LNCAP (cell line): Measurements from ENCODE around the gene CAVIN1.

Experiments
- TF ChIP-seq, protein P1 (sequence below): fragments of 450-650 bp; IDR thresholded peaks from 2 replicates; pipeline ENCODE4 v1.5.1; 2017; ENCODE audit warnings: mild to moderate bottlenecking

CAVIN1 gene, protein sequence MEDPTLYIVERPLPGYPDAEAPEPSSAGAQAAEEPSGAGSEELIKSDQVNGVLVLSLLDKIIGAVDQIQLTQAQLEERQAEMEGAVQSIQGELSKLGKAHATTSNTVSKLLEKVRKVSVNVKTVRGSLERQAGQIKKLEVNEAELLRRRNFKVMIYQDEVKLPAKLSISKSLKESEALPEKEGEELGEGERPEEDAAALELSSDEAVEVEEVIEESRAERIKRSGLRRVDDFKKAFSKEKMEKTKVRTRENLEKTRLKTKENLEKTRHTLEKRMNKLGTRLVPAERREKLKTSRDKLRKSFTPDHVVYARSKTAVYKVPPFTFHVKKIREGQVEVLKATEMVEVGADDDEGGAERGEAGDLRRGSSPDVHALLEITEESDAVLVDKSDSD

DNA sequence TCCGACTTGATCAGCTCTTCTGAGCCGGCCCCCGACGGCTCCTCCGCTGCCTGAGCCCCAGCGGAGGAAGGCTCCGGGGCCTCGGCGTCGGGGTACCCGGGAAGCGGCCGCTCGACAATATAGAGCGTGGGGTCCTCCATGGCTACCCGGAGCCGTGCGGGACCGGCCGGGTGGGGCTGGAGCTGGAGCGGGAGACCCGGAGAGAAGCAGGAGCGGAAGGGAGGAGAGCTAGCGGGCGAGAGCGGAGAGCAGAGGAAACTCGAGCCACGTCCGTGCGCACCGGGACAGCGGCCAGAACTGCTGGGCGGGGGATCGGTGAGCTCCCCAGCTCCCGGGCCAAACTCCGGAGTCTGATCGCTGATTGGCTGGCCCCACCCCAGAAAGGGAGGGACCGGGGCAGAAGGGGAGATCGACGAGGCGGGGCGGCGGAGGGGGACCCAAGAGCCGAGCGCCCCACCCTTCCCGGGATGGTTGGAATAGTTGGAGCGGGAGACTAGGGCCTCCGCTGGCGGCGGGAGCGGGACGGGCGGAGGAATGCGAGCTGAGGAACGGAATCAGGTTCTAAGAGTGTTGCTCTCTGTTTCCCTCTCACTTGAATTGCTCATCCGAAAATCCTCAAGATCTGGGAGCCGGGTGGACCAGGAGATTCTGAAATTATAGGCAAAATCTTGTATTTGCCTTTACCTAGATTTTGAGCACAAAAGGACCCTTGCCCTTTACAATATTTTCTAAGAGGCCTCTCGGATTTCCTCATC lies at the start of gene CAVIN1:
Gene CAVIN1 (minus strand): TSS at position 299 of the 755 bp plus-strand sequence. CDS start 159 bp downstream, at position 140.
- TF ChIP-seq, protein P1, sequence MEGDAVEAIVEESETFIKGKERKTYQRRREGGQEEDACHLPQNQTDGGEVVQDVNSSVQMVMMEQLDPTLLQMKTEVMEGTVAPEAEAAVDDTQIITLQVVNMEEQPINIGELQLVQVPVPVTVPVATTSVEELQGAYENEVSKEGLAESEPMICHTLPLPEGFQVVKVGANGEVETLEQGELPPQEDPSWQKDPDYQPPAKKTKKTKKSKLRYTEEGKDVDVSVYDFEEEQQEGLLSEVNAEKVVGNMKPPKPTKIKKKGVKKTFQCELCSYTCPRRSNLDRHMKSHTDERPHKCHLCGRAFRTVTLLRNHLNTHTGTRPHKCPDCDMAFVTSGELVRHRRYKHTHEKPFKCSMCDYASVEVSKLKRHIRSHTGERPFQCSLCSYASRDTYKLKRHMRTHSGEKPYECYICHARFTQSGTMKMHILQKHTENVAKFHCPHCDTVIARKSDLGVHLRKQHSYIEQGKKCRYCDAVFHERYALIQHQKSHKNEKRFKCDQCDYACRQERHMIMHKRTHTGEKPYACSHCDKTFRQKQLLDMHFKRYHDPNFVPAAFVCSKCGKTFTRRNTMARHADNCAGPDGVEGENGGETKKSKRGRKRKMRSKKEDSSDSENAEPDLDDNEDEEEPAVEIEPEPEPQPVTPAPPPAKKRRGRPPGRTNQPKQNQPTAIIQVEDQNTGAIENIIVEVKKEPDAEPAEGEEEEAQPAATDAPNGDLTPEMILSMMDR, result no peak

DNA sequence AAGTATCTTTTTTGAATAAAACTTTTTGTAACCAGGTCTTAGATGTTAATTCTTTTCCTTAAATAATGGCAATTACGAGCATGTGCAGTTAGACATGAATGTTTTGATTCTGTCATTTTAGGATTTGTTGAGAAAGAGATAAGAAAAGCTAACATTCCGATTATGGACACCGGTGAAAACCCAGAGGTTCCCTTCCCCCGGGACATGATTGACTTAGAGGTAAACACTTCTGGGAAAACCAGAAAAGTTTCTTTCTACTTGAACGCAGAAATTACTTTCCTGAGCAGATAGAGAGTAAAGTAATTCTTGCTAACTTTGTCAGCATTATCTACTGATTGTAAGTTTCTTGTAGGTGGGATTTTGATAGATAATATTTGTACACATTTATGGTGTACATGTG lies 44.8 kb upstream of the CAVIN1 start:
- TF ChIP-seq, protein P1, result no peak

DNA sequence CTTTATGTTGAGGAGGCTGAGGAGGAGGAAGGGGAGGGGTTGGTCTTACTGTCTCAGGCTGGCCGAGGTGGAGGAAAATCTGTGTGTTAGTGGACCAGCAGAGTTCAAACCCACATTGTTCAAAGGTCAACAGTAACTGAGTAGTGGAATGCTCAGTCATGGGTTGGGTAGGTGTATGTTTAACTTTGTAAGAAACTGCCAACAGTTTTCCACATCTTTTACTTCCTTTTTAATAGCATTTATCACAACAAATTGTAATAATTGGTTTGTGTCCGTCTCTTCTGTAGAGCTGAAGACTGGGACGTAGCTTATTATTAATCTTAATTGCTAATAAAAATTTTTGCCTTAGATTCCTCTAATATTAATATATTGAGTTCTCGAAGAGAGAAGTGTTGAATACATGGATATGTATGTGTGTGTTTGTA lies 40.9 kb upstream of the CAVIN1 start:
- TF ChIP-seq, protein P1, result no peak

DNA sequence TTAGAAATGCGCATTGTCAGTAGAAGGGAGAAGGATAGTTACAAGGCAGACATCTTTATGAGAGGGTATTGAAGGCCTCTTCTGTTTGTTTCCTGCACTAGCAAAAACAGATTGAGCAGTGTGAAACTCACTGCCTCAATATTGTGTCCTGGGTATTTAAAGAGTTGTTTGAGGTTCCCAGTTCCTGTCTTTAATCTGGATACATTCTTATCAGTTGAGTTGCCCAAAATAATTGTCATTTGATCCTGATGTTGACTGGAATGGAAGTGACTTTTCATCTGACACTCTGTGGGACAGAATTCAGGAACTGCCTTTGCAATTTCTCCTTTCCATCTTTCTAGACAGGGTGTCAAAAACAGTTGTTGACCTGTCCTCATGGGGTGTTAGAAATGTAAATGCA lies 37.3 kb upstream of the CAVIN1 start:
- TF ChIP-seq, protein P1, result no peak

DNA sequence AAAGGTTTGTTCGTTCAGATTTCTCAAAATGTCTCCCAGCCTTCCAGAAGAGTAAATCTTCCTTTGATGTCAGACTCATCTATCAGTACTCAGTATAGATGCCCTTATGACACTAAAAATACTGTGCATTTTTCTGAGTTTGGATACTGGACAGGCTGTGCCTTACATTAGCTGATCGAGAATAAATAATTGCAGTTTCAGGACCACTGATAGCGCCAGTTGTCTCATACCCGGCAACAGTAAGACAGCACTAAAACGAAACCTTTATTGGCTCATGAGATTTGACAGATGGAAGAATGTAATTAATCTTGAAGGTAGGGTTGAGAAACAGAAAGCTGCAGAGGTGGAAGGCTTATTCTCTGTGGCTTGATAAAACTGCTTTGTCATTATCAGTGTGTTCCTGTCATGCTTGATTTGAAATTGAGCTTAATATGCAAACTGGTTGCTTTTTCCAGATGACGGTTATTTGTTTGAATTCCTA lies 36.8 kb upstream of the CAVIN1 start:
- TF ChIP-seq, protein P1, result no peak

DNA sequence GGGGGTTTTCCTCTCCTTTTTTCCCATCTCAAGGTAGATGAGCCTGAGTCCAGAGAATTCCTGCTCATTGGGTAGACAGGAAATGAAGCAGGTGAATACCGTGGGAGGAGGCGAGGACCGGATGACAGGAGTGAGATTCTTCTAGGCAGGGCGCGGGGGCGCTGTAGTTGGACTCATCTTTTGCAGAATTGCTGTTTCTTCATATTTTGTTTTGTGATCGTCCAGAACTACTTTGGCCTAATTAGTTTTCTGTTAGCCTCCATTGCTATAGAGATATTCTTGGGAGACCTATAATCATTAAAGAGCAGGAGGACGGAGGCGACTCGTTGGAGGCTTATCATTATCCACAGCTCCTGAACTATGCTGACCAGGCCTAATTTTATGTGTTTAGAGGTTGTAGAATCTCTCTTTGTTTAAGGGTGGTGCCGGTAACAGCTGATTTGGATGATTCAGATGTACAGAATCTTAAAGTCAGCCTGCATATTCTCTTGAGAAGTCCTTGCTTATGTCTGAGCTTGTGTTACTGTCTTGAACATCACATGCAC lies 36.3 kb upstream of the CAVIN1 start:
- TF ChIP-seq, protein P1, result peak; percentile 54; the same call in 1 of the 2 replicates

DNA sequence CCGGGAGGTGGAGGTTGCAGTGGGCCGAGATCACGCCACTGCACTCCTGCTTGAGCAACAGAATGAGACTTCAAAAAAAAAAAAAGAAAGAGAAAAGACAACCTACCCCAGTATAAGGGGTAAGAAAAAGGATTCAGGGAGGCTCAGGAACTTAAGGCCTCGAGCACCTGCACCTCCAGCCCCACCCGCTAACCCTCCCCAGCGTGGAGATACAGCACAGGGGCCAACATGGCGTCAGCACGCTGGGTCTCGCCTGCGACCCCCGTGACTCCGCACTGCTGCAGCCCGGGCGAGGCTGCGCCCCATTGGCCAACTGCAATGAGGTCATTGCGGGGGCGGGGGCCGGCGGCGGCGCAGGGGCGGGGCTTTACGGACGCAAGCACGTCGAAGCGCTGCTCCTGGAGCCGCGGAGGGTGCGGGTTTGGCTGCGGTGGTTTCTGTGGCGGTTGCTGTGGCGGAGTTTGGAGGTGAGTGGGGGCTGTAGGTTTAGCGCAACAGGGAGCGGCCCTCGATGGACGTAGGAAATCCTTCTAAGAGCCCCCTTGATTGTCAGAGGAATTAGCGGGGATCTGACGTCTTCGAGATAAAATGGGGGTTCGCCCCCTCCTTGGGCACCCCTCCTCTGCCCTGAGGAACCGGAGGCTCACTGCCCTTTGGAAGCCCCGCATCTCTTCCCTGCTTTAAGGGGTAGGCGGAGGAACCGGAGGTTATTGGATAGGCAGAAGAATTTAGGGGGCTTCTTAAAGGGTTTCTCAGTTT lies 35.6 kb upstream of the CAVIN1 start, which contains the start of gene ATP6V0A1:
Gene ATP6V0A1 (plus strand): TSS at position 382 of the 759 bp plus-strand sequence. CDS start 2,017 bp downstream, outside the sequence.
- TF ChIP-seq, protein P1, result no peak
